Measurements from ENCODE around the gene SREK1.

Gene SREK1

GRCh38 chr5:66231508-66231907, 87.4 kb downstream of the SREK1 start:
- TF ChIP-seq CTCF (IDR thresholded peaks at IDR 0.05; ENCODE audit: insufficient read depth, missing control alignments): no peak
- FAIRE-seq (no peak), DNase-seq (ENCODE audit: insufficient read length, low spot score) (no peak)

GRCh38 chr5:66232275-66232674, 88.2 kb downstream of the SREK1 start:
- DNase-seq (ENCODE audit: insufficient read length, low spot score) (no peak), FAIRE-seq (no peak)
- TF ChIP-seq CTCF (IDR thresholded peaks at IDR 0.05; ENCODE audit: insufficient read depth, missing control alignments): no peak

- DNase-seq (ENCODE audit: insufficient read length, low spot score) (no peak), FAIRE-seq (no peak)
- no peak for TF ChIP-seq CTCF (IDR thresholded peaks at IDR 0.05; ENCODE audit: insufficient read depth, missing control alignments)
These were observed 88.8 kb downstream of the SREK1 start for GRCh38 chr5:66232706-66233445.

Measured in D721Med (cell line).